ENCODE results near the gene SCGB1C1.

GRCh38 chr11:236774-237767 is 44.2 kb downstream of the SCGB1C1 start, which contains the start of gene PSMD13:
- TF ChIP-seq MAX (IDR thresholded peaks at IDR 0.05) (no peak; the same call in none of the 2 replicates), TEAD4 (IDR thresholded peaks at IDR 0.05) (no peak), EP300 (IDR thresholded peaks at IDR 0.05; ENCODE audit: borderline replicate concordance) (no peak), NFIC (IDR thresholded peaks at IDR 0.05) (no peak; the same call in 1 of the 2 replicates)

All from Ishikawa (cell line).